HuH-7.5 (cell line): Measurements from ENCODE around the gene SNX15.

Experiments used
- DNase-seq: peaks from one replicate; pipeline ENCODE4 v3.0.0; 2011; ENCODE audit warnings: low spot score

The SNX15 gene

GRCh38 chr11:65057526-65057925 lies 30.3 kb downstream of the SNX15 start:
- DNase-seq = no peak

DNA sequence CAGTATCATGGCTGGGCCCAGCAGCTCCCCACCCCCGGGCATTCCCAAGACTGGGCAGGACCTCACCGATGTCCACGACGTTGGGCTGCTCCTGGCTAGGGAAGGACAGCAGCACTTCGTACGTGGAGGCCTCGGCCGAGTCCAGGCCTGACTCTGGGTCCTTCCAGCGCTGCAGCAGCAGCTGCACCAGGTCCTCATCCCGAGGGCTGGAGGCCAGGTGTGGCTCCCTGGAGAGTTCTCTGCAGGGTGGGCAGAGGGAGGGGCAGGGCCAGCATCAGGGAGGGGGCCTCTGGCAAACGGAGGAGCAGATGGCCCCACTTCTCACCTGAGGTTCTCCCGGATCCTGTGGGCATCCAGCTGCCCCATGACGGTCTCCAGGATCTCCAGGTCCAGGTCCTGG lies 30.8 kb downstream of the SNX15 start:
- DNase-seq = no peak

- DNase-seq = no peak
Observed at GRCh38 chr11:65058419-65059054, 31.3 kb downstream of the SNX15 start, which contains the start of gene NAALADL1. TSS of gene NAALADL1 (minus strand) at chr11:65058553. CDS start at chr11:65058521, 32 bp downstream.

GRCh38 chr11:65059523-65059922 lies 32.3 kb downstream of the SNX15 start:
- no peak for DNase-seq

DNA sequence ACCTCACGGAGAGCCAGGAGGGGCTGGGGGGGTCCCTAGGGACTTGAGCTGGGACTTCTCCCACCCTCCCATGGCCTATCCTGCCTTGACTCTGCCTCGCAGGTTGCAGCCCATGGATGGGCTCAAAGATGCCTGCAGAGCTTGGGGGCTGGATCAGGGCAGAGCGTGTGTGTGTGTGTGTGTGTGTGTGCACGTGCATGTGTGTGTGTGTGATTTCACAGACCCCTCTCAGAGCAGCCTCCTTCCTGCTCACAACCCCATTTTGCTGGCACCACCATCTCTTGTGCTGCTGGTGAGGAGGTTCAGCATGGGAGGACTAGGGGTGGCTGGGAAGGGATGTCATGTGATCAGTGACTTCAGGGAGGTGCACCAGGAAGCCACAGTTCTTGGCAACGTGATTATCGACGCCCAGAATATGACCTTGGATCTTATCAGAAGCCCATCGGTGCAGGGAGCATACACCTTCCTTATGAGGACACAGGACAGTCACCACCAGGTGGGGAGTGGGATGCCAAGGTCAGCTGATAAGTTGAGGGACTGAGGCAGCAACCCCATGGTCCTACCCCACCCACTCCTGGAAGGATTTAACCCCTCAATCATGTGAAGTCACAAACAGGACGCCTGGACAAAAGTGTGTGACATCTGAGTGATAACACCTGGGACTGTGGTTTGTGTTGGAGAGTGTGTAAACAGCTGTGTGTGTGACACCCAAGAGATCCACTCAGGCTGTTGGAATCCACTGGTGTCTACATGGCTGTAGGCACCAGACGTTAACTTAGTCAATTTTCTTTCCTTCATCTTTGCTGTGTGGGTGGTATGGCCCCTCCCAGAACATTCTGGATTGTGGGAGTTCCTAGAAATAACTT lies 33.0 kb downstream of the SNX15 start:
- DNase-seq = no peak

GRCh38 chr11:65060913-65061408 lies 33.7 kb downstream of the SNX15 start:
- DNase-seq = no peak

DNA sequence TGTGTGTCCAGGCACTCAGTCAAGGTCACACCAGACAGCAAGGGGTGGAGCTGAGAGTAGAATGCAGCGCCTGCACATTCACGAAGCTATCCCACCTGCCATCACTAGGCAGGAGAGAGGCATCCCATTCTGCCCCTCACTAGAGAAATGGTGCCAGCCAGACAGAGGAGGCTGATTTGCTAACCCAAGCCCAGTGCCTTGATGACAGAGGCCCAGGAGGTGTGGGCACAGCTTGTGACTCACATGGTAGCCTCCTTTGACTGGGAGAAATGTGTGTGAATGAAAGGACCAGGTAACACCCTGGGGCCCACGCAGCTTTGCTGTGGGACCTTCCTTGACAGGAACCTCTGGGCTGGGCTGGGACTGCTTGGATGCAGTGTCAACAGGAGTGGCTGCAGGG lies 36.3 kb downstream of the SNX15 start:
- no peak for DNase-seq

GRCh38 chr11:65064847-65065240 lies 37.6 kb downstream of the SNX15 start:
- no peak for DNase-seq

GRCh38 chr11:65065851-65066250 lies 38.6 kb downstream of the SNX15 start:
- no peak for DNase-seq

DNA sequence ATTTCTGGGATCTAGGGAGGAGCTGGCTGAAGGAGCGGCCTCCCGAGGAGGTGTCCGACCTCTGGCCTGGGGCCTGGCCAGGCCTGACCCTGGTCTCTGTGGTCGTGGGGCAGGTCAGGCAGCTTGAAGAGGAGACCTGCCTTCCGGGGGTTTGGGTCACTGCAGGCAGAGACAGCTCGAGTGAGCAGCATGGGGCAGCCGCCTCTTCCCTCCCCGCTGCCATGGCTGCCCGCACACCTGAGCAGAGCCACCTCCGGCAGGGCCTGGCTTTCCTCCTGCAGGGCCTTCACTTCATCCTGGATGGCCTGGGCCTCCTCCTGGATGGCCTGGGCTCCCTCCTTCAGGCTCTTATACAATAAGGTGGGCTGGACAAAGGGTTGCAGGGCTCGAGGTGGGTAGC lies 39.1 kb downstream of the SNX15 start:
- no peak for DNase-seq

DNA sequence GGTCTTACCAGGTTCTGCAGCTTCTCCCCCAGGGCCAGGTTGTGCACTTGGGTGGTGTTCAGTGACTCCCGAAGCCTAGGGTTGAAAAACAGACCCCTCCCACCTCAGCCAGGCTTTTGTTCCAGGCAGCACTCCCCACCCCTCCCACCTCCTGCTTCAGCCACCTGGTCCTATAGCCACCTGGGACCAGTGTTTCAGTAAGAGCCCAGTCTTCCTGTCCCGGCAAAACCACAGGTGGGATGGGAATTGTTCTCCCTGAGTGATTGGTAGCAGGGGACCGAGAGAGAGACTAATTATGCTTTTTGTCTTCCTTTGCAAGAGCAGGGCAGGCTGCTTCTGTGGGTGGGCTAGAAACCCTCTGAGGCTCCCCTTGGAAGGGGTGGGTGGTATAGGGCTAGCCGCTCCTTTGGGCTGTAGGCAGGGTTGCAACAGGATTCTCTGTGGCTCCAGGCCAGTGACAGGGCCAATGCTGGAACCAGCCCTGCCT lies 39.6 kb downstream of the SNX15 start:
- DNase-seq = no peak

DNA sequence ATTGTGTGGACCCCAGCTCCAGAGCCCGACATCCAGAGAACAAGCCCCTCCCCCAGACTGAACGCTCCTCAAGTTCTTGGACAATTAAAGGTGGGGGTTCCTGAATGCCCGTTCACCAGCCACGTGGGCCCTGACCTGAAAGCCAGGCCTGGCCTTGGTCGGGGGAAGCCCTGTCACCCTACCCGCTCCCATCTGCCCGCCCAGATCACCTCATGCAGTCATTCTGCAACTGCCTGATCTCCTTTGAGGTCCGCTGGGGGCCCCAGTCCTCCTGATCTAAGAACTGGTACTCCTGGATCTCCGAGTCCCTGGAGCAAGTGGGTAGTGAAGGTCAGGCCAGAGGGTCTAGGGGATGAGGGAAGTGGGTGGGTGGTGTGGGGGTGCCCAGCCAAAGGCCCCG lies 40.2 kb downstream of the SNX15 start:
- no peak for DNase-seq

DNA sequence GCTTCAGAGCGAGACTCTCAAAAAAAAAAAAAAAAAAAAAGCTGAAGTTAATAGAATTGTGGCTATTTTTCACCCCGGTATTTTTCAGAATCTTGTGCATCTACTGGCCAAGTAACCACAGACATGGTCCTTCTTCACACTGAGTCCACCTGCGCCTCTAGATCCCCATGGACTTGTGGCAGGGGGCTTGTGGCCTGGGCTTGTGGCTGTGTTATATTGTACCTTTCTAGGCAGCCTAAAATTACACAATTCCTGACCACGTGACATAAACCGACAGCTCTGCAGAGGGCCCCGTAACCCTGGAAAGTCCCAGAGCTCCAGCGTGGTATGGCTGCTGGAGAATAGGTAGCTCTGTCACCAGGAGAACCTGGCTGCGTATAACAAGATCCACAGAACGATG lies 42.0 kb downstream of the SNX15 start:
- no peak for DNase-seq

GRCh38 chr11:65071907-65072630 lies 44.8 kb downstream of the SNX15 start:
- no peak for DNase-seq

DNA sequence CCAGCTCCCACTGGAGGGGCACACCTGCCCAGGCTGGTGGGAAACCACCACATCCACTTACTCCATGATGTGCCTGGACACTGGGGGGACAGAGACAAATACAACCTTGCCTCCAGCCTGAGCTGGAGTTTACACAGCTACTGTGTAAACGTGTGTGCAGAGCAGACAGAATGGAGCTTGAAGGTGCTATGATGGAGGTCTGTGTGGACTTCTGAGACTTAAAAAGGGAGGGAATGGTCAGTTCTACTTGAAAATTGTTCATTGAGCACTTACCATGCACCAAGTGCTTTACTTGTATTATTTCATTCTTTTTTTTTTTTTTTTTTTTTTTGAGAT lies 45.4 kb downstream of the SNX15 start:
- DNase-seq = no peak

DNA sequence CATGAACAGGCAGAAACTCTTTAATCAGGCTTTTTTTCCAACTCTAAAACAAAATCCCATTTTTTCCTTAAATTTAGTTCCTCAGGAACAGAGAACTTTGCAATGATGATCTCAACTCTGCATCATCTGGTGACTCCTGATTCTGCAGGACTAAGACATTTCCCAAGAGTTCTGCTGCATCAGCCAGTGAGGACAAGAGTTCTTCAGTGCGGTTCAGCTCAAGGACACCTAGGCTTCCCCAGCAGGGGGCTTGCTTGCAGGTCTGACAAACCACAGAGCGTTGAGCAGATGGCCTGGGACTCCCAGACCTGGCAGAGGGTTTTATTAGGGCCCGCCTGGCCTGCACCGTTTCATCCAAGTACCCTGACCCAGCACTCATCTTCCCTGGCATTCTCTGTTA lies 50.2 kb downstream of the SNX15 start:
- DNase-seq = no peak

GRCh38 chr11:65078151-65078550 lies 50.9 kb downstream of the SNX15 start:
- DNase-seq = peak; percentile 62

DNA sequence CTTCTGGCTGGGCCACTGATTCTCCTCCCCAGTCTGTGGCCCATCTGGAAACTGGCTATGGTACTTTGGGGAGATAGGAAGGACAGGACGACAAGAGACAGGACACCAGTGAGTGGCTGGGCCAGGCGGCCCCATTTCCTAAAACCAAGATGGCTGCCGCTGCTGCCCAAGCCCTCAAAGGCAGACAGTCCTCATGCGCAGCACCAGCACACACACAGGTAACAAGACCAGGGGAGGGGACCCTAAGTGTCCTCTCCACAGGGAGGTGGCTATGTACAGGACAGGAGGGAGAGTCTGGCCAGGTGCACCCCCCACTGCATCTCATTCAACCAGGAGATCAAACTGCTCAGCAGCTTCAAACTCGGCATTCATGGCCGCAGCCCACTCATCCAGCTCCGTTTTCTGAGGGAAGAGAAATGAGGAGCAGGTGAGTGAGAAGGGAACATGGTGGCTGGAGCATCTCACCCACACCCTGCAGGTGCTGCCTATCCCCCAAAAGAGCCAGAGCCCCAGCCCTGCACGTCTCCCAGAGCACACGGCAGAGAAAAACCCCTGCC lies 51.6 kb downstream of the SNX15 start:
- DNase-seq = no peak

DNA sequence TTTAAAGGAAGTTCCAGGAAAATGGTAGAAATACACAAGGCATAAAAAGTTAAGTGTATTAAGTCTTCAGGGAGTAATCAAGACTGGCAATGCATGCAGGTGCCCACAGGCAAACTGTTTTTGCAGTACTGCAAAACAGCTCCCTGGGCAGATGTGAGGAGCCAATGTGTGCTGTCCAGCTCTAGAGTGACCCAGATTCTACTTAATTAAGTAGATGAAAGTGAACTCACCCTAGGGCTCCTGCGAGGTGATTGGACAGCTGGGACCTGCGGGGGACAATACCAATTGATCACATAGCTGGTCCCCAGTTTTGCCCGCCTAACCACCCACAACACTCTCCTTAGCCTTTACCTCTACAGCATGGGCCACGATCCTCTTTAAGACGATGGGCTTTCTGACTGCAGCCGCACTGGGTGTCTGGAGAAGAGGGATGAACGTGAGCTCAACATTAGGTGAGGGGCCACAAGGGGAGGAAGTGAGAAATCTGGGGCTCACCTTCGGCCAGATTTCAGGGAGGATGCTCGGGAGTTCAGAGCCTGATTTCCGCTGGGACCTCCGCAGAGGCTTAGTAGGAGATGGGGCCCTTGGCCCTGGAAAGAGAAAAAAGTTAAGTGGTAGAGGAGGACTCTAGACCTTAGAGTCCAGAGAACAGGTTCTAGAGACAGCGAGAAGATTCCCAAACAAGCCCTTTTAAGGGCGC lies 56.0 kb downstream of the SNX15 start:
- no peak for DNase-seq

DNA sequence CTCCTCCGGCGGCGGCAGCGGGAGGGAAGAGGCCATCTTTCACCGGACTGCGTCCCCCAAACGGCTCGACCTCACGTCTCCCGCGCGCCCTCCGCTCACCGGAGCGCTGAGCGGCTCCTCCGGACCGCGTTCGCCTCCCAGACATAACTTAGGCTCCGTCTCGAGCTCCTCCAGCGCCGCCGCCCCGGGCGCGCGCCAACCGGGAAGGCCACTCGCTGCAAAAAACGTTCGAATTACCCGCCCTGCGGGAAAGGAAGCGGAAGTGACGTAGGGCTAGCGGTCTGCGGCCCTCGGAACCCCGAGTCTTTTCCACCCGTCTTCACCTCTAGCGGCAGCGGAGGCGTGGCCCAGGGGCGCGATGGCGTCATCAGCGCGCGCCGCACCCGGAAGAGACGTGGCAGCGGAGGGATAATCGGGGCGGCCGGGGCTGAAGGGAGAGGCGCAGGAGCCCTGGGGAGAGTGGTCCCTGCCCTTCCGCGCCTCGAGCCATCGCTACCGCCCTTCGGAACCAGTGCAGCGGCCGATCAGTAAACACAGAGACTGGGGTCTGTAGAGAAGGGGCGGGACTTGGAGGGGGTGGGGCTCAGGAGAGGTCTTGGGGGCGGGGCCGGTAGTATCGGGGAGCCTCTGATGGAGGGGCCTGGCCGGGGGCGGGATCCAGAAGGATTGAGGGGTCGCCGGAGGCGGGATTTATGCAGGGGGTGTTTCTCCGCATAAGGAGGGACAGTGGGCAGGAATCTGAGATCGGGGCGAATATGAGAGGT lies 56.8 kb downstream of the SNX15 start, which contains the start of the genes CDCA5 and ZFPL1:
TSS of gene CDCA5 (minus strand) at position 207 of the 764 bp plus-strand sequence. CDS start at position 145, 62 bp downstream.
TSS of gene ZFPL1 (plus strand) at position 389 of the 764 bp plus-strand sequence. CDS start 477 bp downstream, outside the sequence.
- DNase-seq = peak; percentile 89
